Mesendoderm (in vitro differentiated cells): ENCODE measurements around the gene EMILIN1.

Source experiments
- DNase-seq: peaks from one replicate; pipeline ENCODE4 v3.0.0; 2013
- H2AK5ac ChIP-seq: 2 replicates; pipeline ENCODE4 v1.6.1; 2013; ENCODE audit warnings: low read length, inconsistent platforms
- H2BK120ac ChIP-seq: 2 replicates; pipeline ENCODE4 v1.6.1; 2013; ENCODE audit warnings: low read depth, mild to moderate bottlenecking, low read length, moderate library complexity, mixed read lengths
- H2BK15ac ChIP-seq: replicated peaks from 2 replicates; pipeline ENCODE4 v1.6.1; 2013; ENCODE audit warnings: low read depth, mild to moderate bottlenecking, moderate library complexity
- H2BK5ac ChIP-seq: 2 replicates; pipeline ENCODE4 v1.6.1; 2013; ENCODE audit warnings: low read length, inconsistent platforms
- H3K18ac ChIP-seq: 2 replicates; pipeline ENCODE4 v1.6.1; 2013; ENCODE audit warnings: mild to moderate bottlenecking, low read length, mixed read lengths
- H3K23ac ChIP-seq: one replicate; pipeline ENCODE4 v1.6.1; 2013; ENCODE audit warnings: low read length
- H3K27ac ChIP-seq: 2 replicates; pipeline ENCODE4 v1.5.1; 2013; ENCODE audit warnings: low read depth, mild to moderate bottlenecking, inconsistent platforms, low read length, moderate library complexity
- H3K27me3 ChIP-seq: 2 replicates; pipeline ENCODE4 v1.6.1; 2013; ENCODE audit warnings: low read length, control low read depth, mild to moderate bottlenecking, inconsistent platforms; ENCODE audit not compliant: insufficient read depth, poor library complexity
- H3K36me3 ChIP-seq: 2 replicates; pipeline ENCODE4 v1.6.1; 2013; ENCODE audit warnings: low read length, inconsistent platforms; ENCODE audit not compliant: control insufficient read depth, insufficient read depth
- H3K4ac ChIP-seq: one replicate; pipeline ENCODE4 v1.6.1; 2013; ENCODE audit warnings: low read depth, mild to moderate bottlenecking, low read length, moderate library complexity
- H3K4me1 ChIP-seq: 2 replicates; pipeline ENCODE4 v1.6.1; 2013; ENCODE audit warnings: low read depth, low read length, inconsistent platforms; ENCODE audit not compliant: control insufficient read depth
- H3K4me2 ChIP-seq: 2 replicates; pipeline ENCODE4 v1.6.1; 2013; ENCODE audit warnings: low read length
- H3K4me3 ChIP-seq: 2 replicates; pipeline ENCODE4 v1.5.1; 2013; ENCODE audit warnings: mild to moderate bottlenecking, low read length
- H3K56ac ChIP-seq: one replicate; pipeline ENCODE4 v1.6.1; 2013; ENCODE audit warnings: low read length
- H3K79me1 ChIP-seq: 2 replicates; pipeline ENCODE4 v1.6.1; 2013; ENCODE audit warnings: low read length, inconsistent platforms
- H3K79me2 ChIP-seq: 2 replicates; pipeline ENCODE4 v1.6.1; 2013; ENCODE audit warnings: mild to moderate bottlenecking, low read length; ENCODE audit not compliant: control insufficient read depth, insufficient read depth
- H3K9ac ChIP-seq: 2 replicates; pipeline ENCODE4 v1.6.1; 2013; ENCODE audit warnings: low read length, inconsistent platforms
- H4K5ac ChIP-seq: one replicate; pipeline ENCODE4 v1.6.1; 2013; ENCODE audit warnings: low read length
- H4K8ac ChIP-seq: one replicate; pipeline ENCODE4 v1.6.1; 2013; ENCODE audit warnings: low read depth, mild to moderate bottlenecking, control low read depth, low read length, moderate library complexity
- WGBS: extraction: QIAGEN DNeasy Blood & Tissue Kit; methylation state at CpG from one replicate; pipeline ENCODE4 v1.1.7; 2013; ENCODE audit warnings: low lambda C conversion rate, missing lambda C conversion rate; ENCODE audit not compliant: insufficient coverage; ENCODE audit errors: extremely low coverage; 5-methylcytosine and 5-hydroxymethylcytosine counted together

The EMILIN1 gene

DNA sequence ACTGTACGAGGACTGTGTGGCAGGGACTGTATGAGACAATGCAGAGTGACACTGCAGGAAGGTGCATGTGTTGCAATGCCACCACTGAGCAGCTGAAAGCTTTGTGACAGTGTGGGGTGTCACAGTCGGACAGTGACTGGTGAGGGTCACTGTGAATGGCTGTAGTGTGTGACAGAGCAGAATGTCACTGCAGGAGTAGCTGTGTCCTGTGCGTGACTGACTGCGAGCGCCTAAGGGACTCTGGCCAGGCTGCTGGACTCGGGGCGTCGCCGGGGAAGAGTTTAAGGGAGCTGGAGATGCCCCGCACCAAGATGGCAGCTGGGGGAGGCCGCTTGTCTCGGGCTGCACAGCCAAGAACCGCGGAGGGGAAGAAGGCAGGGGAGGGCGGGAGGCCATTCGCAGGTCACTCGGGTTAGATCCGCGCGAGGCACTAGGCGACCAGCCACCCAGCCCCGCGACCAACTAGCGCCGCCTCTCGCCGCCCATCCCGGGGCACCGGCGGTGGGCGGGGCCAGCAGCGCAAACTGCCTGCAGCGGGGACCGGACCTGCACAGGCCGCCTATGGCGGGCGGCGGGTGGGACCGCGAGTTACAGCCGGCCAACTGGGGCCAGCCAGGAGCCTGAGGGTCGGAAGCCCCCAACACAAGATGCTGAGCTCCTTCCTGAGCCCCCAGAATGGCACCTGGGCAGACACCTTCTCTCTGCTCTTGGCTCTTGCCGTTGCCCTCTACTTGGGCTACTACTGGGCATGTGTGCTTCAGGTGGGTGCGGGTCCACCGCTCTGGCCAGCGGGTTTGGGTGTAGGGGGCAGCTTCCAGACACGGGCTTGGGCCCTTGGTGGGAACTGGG is 45.1 kb downstream of the EMILIN1 start, which contains the start of gene ABHD1:
Gene ABHD1 (plus strand): TSS at position 514 of the 849 bp plus-strand sequence. CDS start 134 bp downstream, at position 648.
- no peak within 1 kb of the TSS for H3K27ac ChIP-seq
- DNase-seq: no peak
- H3K4me2 ChIP-seq: peak within 1 kb of the TSS; percentile 64
- H2AK5ac ChIP-seq: no peak within 1 kb of the TSS
- no peaks in the 10 kb centered on the region for H3K79me2 ChIP-seq
- peaks cover 10% of the 10 kb centered on the region for H3K27me3 ChIP-seq
- no peak within 1 kb of the TSS for H4K5ac ChIP-seq
- H3K4ac ChIP-seq: no peak within 1 kb of the TSS
- no peak within 1 kb of the TSS for H2BK5ac ChIP-seq
- H2BK15ac ChIP-seq: no peak within 1 kb of the TSS
- H3K18ac ChIP-seq: no peak within 1 kb of the TSS
- H3K36me3 ChIP-seq: no peaks in the 10 kb centered on the region
- H2BK120ac ChIP-seq: no peak within 1 kb of the TSS
- peak within 1 kb of the TSS; percentile 27 for H3K4me3 ChIP-seq
- no peak within 1 kb of the TSS for H4K8ac ChIP-seq
- H3K4me1 ChIP-seq: peaks cover 2% of the 10 kb centered on the region
- H3K56ac ChIP-seq: peak within 1 kb of the TSS; percentile 65
- no CpG with 5 or more reads among the region's 47 CpGs for WGBS
- H3K9ac ChIP-seq: peak within 1 kb of the TSS; percentile 42
- H3K79me1 ChIP-seq: no peaks in the 10 kb centered on the region
- H3K23ac ChIP-seq: peak within 1 kb of the TSS; percentile 74

- no peaks in the 10 kb centered on the region for H3K79me1 ChIP-seq
- no peak overlapping the region for H2BK5ac ChIP-seq
- no CpG with 5 or more reads among the region's 3 CpGs for WGBS
Observed at GRCh38 chr2:27125104-27125503, 46.7 kb downstream of the EMILIN1 start.

GRCh38 chr2:27126252-27126710 is 47.9 kb downstream of the EMILIN1 start:
- no peak for DNase-seq
- H3K9ac ChIP-seq: no peak overlapping the region
- H3K18ac ChIP-seq: no peak overlapping the region
- H3K36me3 ChIP-seq: no peaks in the 10 kb centered on the region
- H2BK15ac ChIP-seq: no peak overlapping the region
- H3K79me1 ChIP-seq: no peaks in the 10 kb centered on the region
- H2BK5ac ChIP-seq: no peak overlapping the region
- H3K56ac ChIP-seq: no peak overlapping the region
- H3K4me1 ChIP-seq: no peaks in the 10 kb centered on the region
- H3K4me3 ChIP-seq: no peak overlapping the region
- no peak overlapping the region for H3K23ac ChIP-seq
- H3K4me2 ChIP-seq: no peak overlapping the region
- no peaks in the 10 kb centered on the region for H3K79me2 ChIP-seq
- no peak overlapping the region for H4K5ac ChIP-seq
- H3K27ac ChIP-seq: no peak overlapping the region
- H4K8ac ChIP-seq: no peak overlapping the region
- H3K27me3 ChIP-seq: peaks cover 8% of the 10 kb centered on the region
- H2BK120ac ChIP-seq: no peak overlapping the region
- no CpG with 5 or more reads among the region's 5 CpGs for WGBS
- H2AK5ac ChIP-seq: no peak overlapping the region
- H3K4ac ChIP-seq: no peak overlapping the region

More at GRCh38 chr2:27125104-27125503, 46.7 kb downstream of the EMILIN1 start:
- H3K23ac ChIP-seq: no peak overlapping the region
- no peak overlapping the region for H2AK5ac ChIP-seq
- H3K56ac ChIP-seq: no peak overlapping the region
- H2BK15ac ChIP-seq: no peak overlapping the region
- H3K9ac ChIP-seq: no peak overlapping the region
- no peak overlapping the region for H3K4me2 ChIP-seq
- H2BK120ac ChIP-seq: no peak overlapping the region
- peaks cover 8% of the 10 kb centered on the region for H3K27me3 ChIP-seq
- H4K8ac ChIP-seq: no peak overlapping the region
- H3K79me2 ChIP-seq: no peaks in the 10 kb centered on the region
- no peak overlapping the region for H3K4ac ChIP-seq
- no peak overlapping the region for H4K5ac ChIP-seq
- no peaks in the 10 kb centered on the region for H3K36me3 ChIP-seq
- no peak overlapping the region for H3K4me3 ChIP-seq
- H3K18ac ChIP-seq: no peak overlapping the region
- DNase-seq: no peak
- H3K27ac ChIP-seq: no peak overlapping the region
- H3K4me1 ChIP-seq: no peaks in the 10 kb centered on the region

DNA sequence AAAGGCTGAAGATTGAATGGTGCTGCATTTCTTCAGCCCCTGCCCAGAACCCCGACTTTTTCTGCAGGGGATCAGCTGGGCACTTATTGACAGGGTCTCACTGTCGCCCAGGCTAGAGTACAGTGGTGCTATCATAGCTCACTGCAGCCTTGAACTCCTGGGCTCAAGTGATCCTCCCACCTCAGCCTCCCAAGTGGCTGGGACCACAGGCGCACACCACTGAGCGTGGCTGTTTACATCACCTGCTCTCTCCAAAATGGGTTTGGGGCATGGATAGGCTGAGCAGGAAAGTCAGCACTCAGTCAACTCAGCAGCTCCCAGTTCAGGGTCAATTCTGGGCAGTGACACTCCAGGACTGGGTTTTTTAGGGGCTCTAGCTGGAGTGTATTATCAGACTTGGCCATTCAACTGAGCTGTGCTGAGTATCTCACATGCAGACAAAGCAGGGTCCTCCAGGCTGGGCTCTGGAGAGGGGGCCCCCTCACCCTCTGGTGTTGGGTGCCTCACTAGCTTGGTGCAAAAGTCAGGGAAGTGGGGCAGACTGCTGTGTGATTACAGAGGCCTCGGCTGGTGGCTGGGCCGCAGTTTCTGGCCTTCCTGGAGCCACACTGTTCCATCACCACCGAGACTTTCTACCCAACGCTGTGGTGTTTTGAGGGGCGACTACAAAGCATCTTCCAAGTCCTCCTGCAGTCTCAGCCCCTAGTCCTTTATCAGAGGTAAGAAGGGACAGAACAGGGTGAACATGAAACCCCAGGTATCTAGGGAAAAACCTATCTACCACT is 49.7 kb downstream of the EMILIN1 start:
- Histone ChIP-seq H3K9ac (no peak overlapping the region), H3K4me3 (no peak overlapping the region), H3K79me1 (peaks cover 5% of the 10 kb centered on the region), H2AK5ac (no peak overlapping the region), H3K79me2 (peaks cover 3% of the 10 kb centered on the region), H4K8ac (no peak overlapping the region), H3K4me2 (no peak overlapping the region), H3K36me3 (peaks cover 8% of the 10 kb centered on the region), H3K27ac (no peak overlapping the region), H3K56ac (no peak overlapping the region), H3K23ac (no peak overlapping the region), H3K18ac (no peak overlapping the region), H2BK5ac (no peak overlapping the region), H3K4me1 (peaks cover 2% of the 10 kb centered on the region), H4K5ac (no peak overlapping the region), H3K27me3 (peaks cover 2% of the 10 kb centered on the region), H2BK120ac (no peak overlapping the region), H3K4ac (no peak overlapping the region), H2BK15ac (no peak overlapping the region)
- WGBS: no CpG with 5 or more reads among the region's 9 CpGs
- no peak for DNase-seq

GRCh38 chr2:27128668-27129571 is 50.5 kb downstream of the EMILIN1 start:
- no peak overlapping the region for H4K8ac ChIP-seq
- no peak overlapping the region for H4K5ac ChIP-seq
- WGBS: no CpG with 5 or more reads among the region's 11 CpGs
- no peak for DNase-seq
- H3K36me3 ChIP-seq: peaks cover 8% of the 10 kb centered on the region
- H3K9ac ChIP-seq: no peak overlapping the region
- H3K27me3 ChIP-seq: peaks cover 2% of the 10 kb centered on the region
- H2BK5ac ChIP-seq: no peak overlapping the region
- H3K23ac ChIP-seq: no peak overlapping the region
- no peak overlapping the region for H3K4ac ChIP-seq
- no peak overlapping the region for H2BK120ac ChIP-seq
- H3K79me2 ChIP-seq: peaks cover 11% of the 10 kb centered on the region
- no peak overlapping the region for H3K56ac ChIP-seq
- peaks cover 6% of the 10 kb centered on the region for H3K4me1 ChIP-seq
- no peak overlapping the region for H3K18ac ChIP-seq
- H2BK15ac ChIP-seq: no peak overlapping the region
- H3K79me1 ChIP-seq: peaks cover 10% of the 10 kb centered on the region
- no peak overlapping the region for H3K27ac ChIP-seq
- no peak overlapping the region for H2AK5ac ChIP-seq
- no peak overlapping the region for H3K4me3 ChIP-seq
- no peak overlapping the region for H3K4me2 ChIP-seq
